COLO668 (cell line): ENCODE data around the gene OOEP.
"Not testable (repeated sequence)": the region's sequence is repeated elsewhere in the genome, so short reads cannot be mapped to it uniquely, and the experiment has no call there.

Source experiments
- DNase-seq: peaks from one replicate; lab custom pipeline; 2025; ENCODE audit not compliant: unreplicated experiment; lab: John Stamatoyannopoulos, UW

Gene OOEP

GRCh38 chr6:73369563-73369962 lies at the start of gene OOEP:
TSS of gene OOEP (minus strand) at chr6:73369897. CDS start at chr6:73369792, 105 bp downstream.
- DNase-seq: no peak

GRCh38 chr6:73418081-73418741 lies 48.5 kb upstream of the OOEP start:
- DNase-seq: no peak

GRCh38 chr6:73413102-73413501 lies 43.4 kb upstream of the OOEP start:
- no peak for DNase-seq

- no peak for DNase-seq
Measured at GRCh38 chr6:73409395-73409794, 39.7 kb upstream of the OOEP start.

GRCh38 chr6:73400656-73401055 lies 31.0 kb upstream of the OOEP start:
- DNase-seq: no peak

GRCh38 chr6:73395875-73396274 lies 26.2 kb upstream of the OOEP start:
- no peak for DNase-seq

GRCh38 chr6:73394577-73395354 lies 25.1 kb upstream of the OOEP start, which contains the start of gene DDX43:
TSS of gene DDX43 (plus strand) at chr6:73394828. CDS start at chr6:73394906, 78 bp downstream.
- no peak for DNase-seq

- DNase-seq: no peak
Measured at GRCh38 chr6:73393278-73393677, 23.6 kb upstream of the OOEP start.

GRCh38 chr6:73392188-73392587 lies 22.5 kb upstream of the OOEP start:
- DNase-seq: not testable (repeated sequence)

- no peak for DNase-seq
Measured at GRCh38 chr6:73391675-73392074, 22.0 kb upstream of the OOEP start.

GRCh38 chr6:73389854-73390253 lies 20.2 kb upstream of the OOEP start:
- DNase-seq: no peak

GRCh38 chr6:73388800-73389512 lies 19.3 kb upstream of the OOEP start:
- peak; percentile 28 for DNase-seq

- no peak for DNase-seq
Measured at GRCh38 chr6:73388433-73388799, 18.7 kb upstream of the OOEP start.

GRCh38 chr6:73382462-73383113 lies 12.9 kb upstream of the OOEP start:
- no peak for DNase-seq

- DNase-seq: not testable (repeated sequence)
Measured at GRCh38 chr6:73381531-73381930, 11.8 kb upstream of the OOEP start.

GRCh38 chr6:73377225-73377624 lies 7.5 kb upstream of the OOEP start:
- no peak for DNase-seq

GRCh38 chr6:73375216-73375615 lies 5.5 kb upstream of the OOEP start:
- no peak for DNase-seq

GRCh38 chr6:73372516-73372915 lies 2.8 kb upstream of the OOEP start:
- DNase-seq: no peak

GRCh38 chr6:73371984-73372383 lies 2.3 kb upstream of the OOEP start:
- DNase-seq: no peak

GRCh38 chr6:73369157-73369556 lies 540 bp downstream of the OOEP start:
- no peak for DNase-seq

GRCh38 chr6:73368675-73369074 lies 1.0 kb downstream of the OOEP start:
- DNase-seq: no peak
